GM12878 (cell line): ENCODE measurements around the gene CR1.

Source experiments
- EGR1 ChIP-seq, 2 experiments: IDR thresholded peaks; 1 replicate in 1 of 2; 2 replicates in 1 of 2; pipeline ENCODE4 v1.6.1; 2011 to 2012; ENCODE audit warnings: low read depth in 2 of 2, low read length in 2 of 2, borderline replicate concordance in 1 of 2, mild to moderate bottlenecking in 1 of 2, moderate library complexity in 1 of 2
- GABPA ChIP-seq: IDR thresholded peaks from 2 replicates; pipeline ENCODE4 v1.6.1; 2014; ENCODE audit warnings: antibody characterized with exemption, low read depth, mild to moderate bottlenecking, inconsistent platforms
- POLR2A ChIP-seq: IDR thresholded peaks from 2 replicates; pipeline ENCODE4 v1.6.1; 2011; ENCODE audit warnings: low read depth, mild to moderate bottlenecking, low read length
- TF ChIP-seq, protein P1 (sequence below), 3 experiments: IDR thresholded peaks in 2 of 3; conservative IDR thresholded peaks in 1 of 3; 2 replicates each; pipeline ENCODE4 v1.5.1; 2011; ENCODE audit warnings: low read depth in 3 of 3, low read length in 3 of 3, mild to moderate bottlenecking in 3 of 3, control low read depth in 2 of 3, moderate library complexity in 2 of 3, inconsistent platforms in 1 of 3, mixed read lengths in 1 of 3; ENCODE audit not compliant: control insufficient read depth in 2 of 3, insufficient read depth in 1 of 3; ENCODE audit errors: extremely low read depth in 1 of 3

DNA sequence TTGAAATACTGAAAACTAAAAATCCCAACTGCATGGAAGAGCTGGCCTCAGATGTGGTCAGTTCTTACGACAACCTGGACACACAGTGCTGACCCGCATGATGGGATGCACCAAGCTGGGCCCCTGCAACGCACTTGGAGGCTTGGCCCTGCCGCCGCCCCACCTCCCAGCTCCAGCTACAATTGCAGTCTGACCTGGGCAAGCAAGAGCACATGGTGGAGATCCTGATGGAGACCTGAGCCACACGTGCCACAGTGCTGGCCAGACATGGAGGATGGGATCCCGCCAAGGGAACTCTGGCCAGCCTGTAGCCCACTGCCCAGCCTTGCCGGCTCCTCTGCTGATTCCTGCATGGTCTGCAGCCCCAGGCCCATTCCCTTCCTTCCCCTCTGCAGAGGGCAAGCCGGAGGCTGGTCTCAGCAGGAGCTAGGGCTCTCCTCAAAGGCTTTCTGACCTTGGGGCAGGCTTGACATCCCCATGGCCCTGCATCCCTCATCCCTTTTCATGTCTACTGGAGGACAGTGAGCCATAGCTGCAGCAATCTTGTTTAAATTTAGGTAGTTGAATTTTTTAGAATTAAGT is 163.0 kb downstream of the CR1 start:
- no peak for TF ChIP-seq POLR2A
- TF ChIP-seq, protein P1, sequence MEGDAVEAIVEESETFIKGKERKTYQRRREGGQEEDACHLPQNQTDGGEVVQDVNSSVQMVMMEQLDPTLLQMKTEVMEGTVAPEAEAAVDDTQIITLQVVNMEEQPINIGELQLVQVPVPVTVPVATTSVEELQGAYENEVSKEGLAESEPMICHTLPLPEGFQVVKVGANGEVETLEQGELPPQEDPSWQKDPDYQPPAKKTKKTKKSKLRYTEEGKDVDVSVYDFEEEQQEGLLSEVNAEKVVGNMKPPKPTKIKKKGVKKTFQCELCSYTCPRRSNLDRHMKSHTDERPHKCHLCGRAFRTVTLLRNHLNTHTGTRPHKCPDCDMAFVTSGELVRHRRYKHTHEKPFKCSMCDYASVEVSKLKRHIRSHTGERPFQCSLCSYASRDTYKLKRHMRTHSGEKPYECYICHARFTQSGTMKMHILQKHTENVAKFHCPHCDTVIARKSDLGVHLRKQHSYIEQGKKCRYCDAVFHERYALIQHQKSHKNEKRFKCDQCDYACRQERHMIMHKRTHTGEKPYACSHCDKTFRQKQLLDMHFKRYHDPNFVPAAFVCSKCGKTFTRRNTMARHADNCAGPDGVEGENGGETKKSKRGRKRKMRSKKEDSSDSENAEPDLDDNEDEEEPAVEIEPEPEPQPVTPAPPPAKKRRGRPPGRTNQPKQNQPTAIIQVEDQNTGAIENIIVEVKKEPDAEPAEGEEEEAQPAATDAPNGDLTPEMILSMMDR (IDR thresholded peaks at IDR 0.05 in 2 of 3, conservative IDR thresholded peaks at IDR 0.05 in 1 of 3; ENCODE audit: control insufficient read depth in 2 of 3, extremely low read depth in 1 of 3, insufficient read depth in 1 of 3, low read depth in 3 of 3, low read length in 3 of 3), result no peak
- TF ChIP-seq EGR1 (IDR thresholded peaks at IDR 0.05; ENCODE audit: borderline replicate concordance in 1 of 2, low read depth in 2 of 2, low read length in 2 of 2), result no peak
- no peak for TF ChIP-seq GABPA
